Activated CD8-positive, alpha-beta memory T cell treated with anti-CD3 and anti-CD28 coated beads, Interleukin-2, amount 10 ng/mL, durations not matched to agents 7 days and 5 days (primary cell): ENCODE results near the gene TBCC. TPM values are rescaled to one million over a fixed set of nuclear protein-coding genes. Genes with fewer than 3 reads are reported as not detected.

Experiments
- ATAC-seq: fragments of 150-1000 bp; cut with Tn5 transposase; one replicate; pipeline ENCODE4 v1.10.0; 2021; ENCODE audit warnings: moderate library complexity
- CTCF ChIA-PET: fragments of 350-600 bp; sonication (Branson Sonifier 250); formaldehyde crosslinking; loops from one replicate; lab custom pipeline; 2021; ENCODE audit warnings: antibody characterized with exemption; lab: Charles Lee
- DNase-seq: peaks from one replicate; pipeline ENCODE4 v3.0.0-alpha.2; 2020
- H3K27ac Mint-ChIP-seq: one replicate; pipeline ENCODE4 v1.8.0; 2021; ENCODE audit warnings: mild to moderate bottlenecking, mixed read lengths
- H3K27me3 Mint-ChIP-seq: one replicate; pipeline ENCODE4 v1.8.0; 2021; ENCODE audit warnings: mixed read lengths
- H3K36me3 Mint-ChIP-seq: one replicate; pipeline ENCODE4 v1.8.0; 2021; ENCODE audit warnings: mild to moderate bottlenecking, mixed read lengths
- H3K4me1 Mint-ChIP-seq: one replicate; pipeline ENCODE4 v1.8.0; 2021; ENCODE audit warnings: mixed read lengths
- H3K4me3 Mint-ChIP-seq: one replicate; pipeline ENCODE4 v1.8.0; 2021; ENCODE audit warnings: mild to moderate bottlenecking, moderate library complexity, mixed read lengths
- H3K9me3 Mint-ChIP-seq: one replicate; pipeline ENCODE4 v1.8.0; 2022; ENCODE audit warnings: low read depth, mixed read lengths
- total RNA-seq, 2 experiments: library from RNA; stranded (reverse); gene quantifications; one replicate each; pipeline ENCODE4 v1.2.3, GENCODE V29; 2021

Gene TBCC, protein sequence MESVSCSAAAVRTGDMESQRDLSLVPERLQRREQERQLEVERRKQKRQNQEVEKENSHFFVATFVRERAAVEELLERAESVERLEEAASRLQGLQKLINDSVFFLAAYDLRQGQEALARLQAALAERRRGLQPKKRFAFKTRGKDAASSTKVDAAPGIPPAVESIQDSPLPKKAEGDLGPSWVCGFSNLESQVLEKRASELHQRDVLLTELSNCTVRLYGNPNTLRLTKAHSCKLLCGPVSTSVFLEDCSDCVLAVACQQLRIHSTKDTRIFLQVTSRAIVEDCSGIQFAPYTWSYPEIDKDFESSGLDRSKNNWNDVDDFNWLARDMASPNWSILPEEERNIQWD
- 10 to 100 TPM; 29.8 to 35.5 TPM for total RNA-seq

DNA sequence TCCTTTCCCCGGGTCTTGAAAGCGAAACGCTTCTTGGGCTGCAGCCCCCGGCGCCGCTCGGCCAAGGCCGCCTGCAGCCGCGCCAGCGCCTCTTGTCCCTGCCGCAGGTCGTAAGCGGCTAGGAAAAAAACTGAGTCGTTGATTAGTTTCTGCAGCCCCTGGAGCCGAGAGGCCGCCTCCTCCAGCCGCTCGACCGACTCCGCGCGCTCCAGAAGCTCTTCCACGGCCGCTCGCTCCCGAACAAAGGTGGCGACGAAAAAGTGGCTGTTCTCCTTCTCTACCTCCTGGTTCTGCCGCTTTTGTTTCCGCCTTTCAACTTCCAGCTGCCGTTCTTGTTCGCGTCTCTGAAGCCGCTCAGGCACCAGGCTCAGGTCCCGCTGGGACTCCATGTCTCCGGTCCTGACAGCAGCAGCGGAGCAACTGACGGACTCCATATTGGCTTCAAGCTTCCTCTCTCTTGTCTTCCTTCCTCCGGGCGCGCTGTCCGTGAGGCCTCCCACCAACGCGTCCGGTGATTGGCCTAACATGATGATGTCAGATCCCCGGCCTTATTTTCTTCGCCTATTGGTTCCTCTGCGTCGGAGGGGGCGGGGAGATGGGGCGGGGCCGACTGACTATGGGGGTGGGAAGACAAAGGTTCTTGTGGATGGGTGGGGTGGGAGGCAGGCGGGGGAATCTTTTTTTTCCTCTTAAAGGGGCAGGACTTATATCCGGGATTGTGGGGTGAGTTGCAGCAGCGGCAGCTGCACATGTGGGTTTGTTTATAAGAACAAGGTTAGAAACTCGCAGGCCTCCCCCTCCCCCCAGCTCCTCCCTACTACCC lies at the start of gene TBCC:
TBCC (minus strand) TSS at position 464 of the 823 bp plus-strand sequence; CDS start at position 434, 30 bp downstream.
- peak within 1 kb of the TSS; percentile 100 for H3K27ac Mint-ChIP-seq
- H3K9me3 Mint-ChIP-seq: no peaks in the 10 kb centered on the region
- H3K4me3 Mint-ChIP-seq: peak within 1 kb of the TSS; percentile 91
- CTCF ChIA-PET: interaction anchor here (0.6 to 6.1 kb wide), 12 partner anchors 17 to 136 kb away, joined by 3 to 42 read pairs (median 4); partner anchors contain the start of gene RPL7L1
- H3K36me3 Mint-ChIP-seq: peaks cover 11% of the 10 kb centered on the region
- ATAC-seq (peak; percentile 86), DNase-seq (peak; percentile 98)
- no peaks in the 10 kb centered on the region for H3K27me3 Mint-ChIP-seq
- H3K4me1 Mint-ChIP-seq: peaks cover 31% of the 10 kb centered on the region

DNA sequence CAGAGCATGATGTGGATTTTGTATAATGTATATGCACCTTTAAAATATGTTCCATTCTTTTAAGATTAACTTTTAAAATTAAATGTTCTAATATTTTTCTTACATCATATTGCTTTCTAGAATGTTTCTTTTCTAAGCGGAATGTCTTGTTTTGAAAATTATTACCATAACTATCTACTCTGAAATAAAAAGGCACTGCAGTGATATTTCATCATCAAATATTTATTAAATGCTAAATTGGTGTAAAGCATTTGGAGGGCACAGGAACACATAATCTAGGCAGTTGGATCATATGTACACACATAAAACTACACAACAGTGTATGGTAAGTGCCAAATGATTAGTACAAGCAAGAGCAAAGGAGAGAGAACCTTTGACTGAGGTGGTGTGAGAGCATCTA lies 49.7 kb upstream of the TBCC start:
- Mint-ChIP-seq H3K27me3 (no peaks in the 10 kb centered on the region), H3K9me3 (no peaks in the 10 kb centered on the region), H3K36me3 (peaks cover 9% of the 10 kb centered on the region), H3K4me1 (peaks cover 9% of the 10 kb centered on the region), H3K27ac (no peak overlapping the region), H3K4me3 (no peak overlapping the region)
- CTCF ChIA-PET: no interaction called here
- ATAC-seq: no peak
- no peak for DNase-seq

DNA sequence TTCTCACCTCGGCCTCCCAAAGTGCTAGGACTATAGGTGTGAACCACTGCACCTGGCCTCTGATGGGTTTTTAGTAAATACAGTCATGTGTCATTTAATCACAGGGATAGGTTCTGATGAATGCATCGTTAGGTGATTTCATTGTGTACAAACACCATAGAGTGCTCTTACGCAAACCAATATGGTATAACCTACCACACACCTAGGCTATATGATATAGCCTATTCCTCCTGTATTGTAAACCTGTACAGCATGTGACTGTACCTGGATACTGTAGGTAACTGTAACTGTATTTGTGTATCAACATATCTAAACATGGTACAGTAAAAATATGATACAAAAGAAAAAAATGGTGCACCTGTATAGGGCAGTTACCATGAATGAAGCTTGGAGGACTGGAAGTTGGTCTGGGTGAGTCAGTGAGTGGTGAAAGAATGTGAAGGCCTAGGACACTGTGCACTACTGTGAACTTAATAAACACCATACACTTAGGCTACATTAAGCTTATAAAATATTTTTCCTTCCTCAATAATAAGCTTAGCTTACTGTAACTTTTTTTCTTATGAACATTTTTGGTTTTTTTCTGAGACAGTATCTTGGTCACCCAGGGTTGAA lies 45.9 kb upstream of the TBCC start:
- CTCF ChIA-PET: no interaction called here
- peaks cover 30% of the 10 kb centered on the region for H3K4me1 Mint-ChIP-seq
- H3K36me3 Mint-ChIP-seq: peaks cover 21% of the 10 kb centered on the region
- no peak overlapping the region for H3K4me3 Mint-ChIP-seq
- no peaks in the 10 kb centered on the region for H3K9me3 Mint-ChIP-seq
- ATAC-seq (no peak), DNase-seq (no peak)
- no peak overlapping the region for H3K27ac Mint-ChIP-seq
- H3K27me3 Mint-ChIP-seq: no peaks in the 10 kb centered on the region

DNA sequence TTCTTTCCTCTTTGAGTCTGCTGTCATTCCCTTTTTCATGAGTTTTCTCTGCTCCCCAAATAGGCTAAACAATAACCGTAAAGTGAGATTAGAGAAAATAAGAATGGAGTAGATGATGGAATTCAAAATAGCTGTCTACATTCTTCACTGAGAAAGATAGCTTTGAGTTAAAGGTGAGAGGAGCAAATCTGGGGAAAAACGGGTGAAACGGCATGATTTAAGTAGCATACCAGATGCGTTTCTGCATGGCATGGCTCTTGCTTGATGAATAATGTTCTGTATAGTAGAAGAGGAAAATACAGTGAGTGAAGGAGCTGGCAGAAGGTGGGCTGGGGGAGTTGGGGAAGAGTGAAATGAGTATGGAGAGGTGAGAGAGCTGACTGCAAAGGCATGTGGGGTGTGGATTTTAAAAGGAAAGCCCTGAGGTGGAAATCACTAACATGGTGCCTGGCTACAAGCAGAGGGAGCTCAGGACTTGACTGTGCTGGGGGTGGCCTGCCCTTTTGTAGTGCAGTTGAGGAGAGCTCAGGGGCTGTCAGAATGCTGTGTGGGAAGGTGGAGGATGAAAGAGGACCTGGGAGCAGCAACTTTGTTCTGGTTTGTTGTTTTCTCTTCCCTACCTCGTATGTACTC lies 44.8 kb upstream of the TBCC start:
- no peaks in the 10 kb centered on the region for H3K27me3 Mint-ChIP-seq
- peaks cover 30% of the 10 kb centered on the region for H3K4me1 Mint-ChIP-seq
- peaks cover 20% of the 10 kb centered on the region for H3K36me3 Mint-ChIP-seq
- ATAC-seq (peak; percentile 25), DNase-seq (no peak)
- CTCF ChIA-PET: no interaction called here
- H3K27ac Mint-ChIP-seq: peak overlapping the region; percentile 49
- H3K4me3 Mint-ChIP-seq: no peak overlapping the region
- no peaks in the 10 kb centered on the region for H3K9me3 Mint-ChIP-seq

DNA sequence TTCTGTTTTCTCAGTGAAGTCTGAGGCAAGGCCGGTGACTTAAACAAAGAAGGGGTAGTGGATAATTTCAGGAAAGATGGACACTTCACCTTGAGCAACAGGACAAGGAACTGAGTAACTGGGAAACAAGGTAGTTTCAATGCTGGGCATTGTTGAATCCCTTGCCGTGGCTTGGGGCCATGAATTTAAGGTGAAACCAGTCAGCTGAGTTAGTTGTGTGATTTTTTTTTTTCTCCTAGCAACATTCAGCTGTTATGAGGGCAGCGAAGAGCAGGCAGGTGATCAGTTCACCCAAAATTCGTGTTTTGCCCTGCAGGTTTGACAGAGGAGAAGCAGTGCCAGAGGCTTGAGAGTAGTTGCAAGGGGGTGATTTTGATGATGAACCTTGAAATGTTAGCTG lies 42.8 kb upstream of the TBCC start:
- H3K4me3 Mint-ChIP-seq: no peak overlapping the region
- no peak for ATAC-seq
- H3K27me3 Mint-ChIP-seq: no peaks in the 10 kb centered on the region
- DNase-seq: no peak
- no peaks in the 10 kb centered on the region for H3K9me3 Mint-ChIP-seq
- peaks cover 44% of the 10 kb centered on the region for H3K4me1 Mint-ChIP-seq
- peaks cover 31% of the 10 kb centered on the region for H3K36me3 Mint-ChIP-seq
- CTCF ChIA-PET: no interaction called here
- H3K27ac Mint-ChIP-seq: peak overlapping the region; percentile 29

DNA sequence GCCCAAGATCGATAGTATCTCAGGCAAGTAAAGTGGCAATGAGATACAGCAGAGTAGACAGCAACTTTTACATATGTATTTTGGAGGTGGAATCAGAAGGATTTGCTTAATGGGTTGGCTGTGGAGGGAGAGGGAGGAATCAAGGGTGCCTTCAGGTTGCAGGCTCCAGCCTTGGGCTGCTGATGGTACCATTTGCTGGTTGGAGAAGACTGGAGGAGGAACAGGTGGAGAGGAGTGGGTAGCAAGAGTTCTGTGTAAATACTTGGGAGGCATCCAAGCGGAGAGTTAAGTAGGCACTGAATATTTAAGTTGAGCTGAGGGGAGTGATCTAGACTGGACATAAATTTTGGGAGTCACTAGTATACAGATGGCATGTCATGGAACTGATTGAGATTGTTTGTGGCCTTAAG lies 41.2 kb upstream of the TBCC start:
- CTCF ChIA-PET: interaction anchor here (0.7 to 1.3 kb wide), 2 partner anchors 41 to 1203 kb away, joined by 3 to 4 read pairs; partner anchors contain the start of gene TBCC
- DNase-seq (no peak), ATAC-seq (no peak)
- no peaks in the 10 kb centered on the region for H3K27me3 Mint-ChIP-seq
- H3K9me3 Mint-ChIP-seq: no peaks in the 10 kb centered on the region
- H3K36me3 Mint-ChIP-seq: peaks cover 32% of the 10 kb centered on the region
- no peak overlapping the region for H3K27ac Mint-ChIP-seq
- H3K4me1 Mint-ChIP-seq: peaks cover 44% of the 10 kb centered on the region
- no peak overlapping the region for H3K4me3 Mint-ChIP-seq

DNA sequence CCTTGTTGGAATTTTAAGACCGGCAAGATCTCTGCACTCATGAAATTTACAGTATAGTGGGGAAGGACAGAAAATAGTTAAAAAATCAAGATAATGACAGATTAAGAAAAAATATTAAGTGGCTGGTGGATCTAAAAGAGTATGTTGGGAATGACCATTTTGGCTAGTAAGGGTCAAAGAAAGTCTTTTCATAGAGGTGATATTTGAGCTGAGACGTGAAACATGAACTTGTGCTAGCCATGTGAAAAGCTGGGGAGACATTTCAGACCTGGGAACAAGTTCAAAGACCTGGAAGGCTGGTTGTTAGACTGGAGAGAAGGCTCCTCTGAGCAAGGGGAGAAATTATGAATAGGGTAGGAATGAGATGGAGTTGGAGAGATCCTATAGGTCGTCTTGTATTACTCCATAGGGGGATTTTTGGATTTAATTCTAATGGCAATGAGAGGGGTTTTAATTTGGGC lies 40.7 kb upstream of the TBCC start:
- Mint-ChIP-seq H3K27me3 (no peaks in the 10 kb centered on the region), H3K9me3 (no peaks in the 10 kb centered on the region), H3K4me1 (peaks cover 43% of the 10 kb centered on the region), H3K4me3 (no peak overlapping the region), H3K36me3 (peaks cover 30% of the 10 kb centered on the region), H3K27ac (no peak overlapping the region)
- CTCF ChIA-PET: no interaction called here
- DNase-seq (no peak), ATAC-seq (no peak)

DNA sequence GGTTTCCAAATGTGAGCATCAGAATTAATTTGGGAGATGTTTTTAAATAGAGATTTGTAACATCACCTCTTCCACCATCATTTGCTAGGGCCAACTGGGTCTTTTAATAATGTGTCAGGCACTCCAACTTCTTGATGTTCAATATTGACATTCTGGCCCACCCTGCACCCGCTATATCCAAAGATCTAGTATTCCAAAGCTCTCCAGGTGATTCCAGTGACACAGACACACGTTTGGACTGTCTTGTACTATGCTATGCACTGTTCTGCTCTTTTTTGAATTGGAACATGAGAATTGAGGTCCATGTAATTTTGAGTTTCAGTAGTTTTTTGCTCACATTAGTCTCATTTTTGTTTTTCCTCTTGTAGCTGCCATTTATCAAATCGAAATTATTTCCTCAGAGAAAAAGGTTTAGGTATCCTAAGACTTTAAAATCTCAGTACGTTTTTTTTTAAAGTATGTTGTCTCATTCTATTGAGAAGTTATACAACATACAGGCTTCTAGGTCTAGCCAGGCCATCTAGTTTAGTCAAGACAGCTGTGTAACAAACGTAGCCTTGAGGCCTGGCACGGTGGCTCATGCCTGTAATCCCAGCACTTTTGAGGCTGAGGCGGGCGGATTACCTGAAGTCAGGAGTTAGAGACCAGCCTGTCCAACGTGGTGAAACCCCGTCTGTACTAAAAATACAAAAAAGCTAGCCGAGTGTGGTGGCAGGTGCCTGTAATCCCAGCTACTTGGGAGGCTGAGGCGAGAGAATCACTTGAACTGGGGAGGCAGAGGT lies 39.0 kb upstream of the TBCC start:
- DNase-seq (no peak), ATAC-seq (no peak)
- peaks cover 22% of the 10 kb centered on the region for H3K36me3 Mint-ChIP-seq
- H3K27ac Mint-ChIP-seq: peak overlapping the region; percentile 99
- CTCF ChIA-PET: interaction anchor here (0.7 to 1.6 kb wide), 8 partner anchors 18 to 680 kb away, joined by 3 to 6 read pairs (median 4); partner anchors contain the start of genes RPL7L1 and TBCC
- H3K27me3 Mint-ChIP-seq: no peaks in the 10 kb centered on the region
- no peaks in the 10 kb centered on the region for H3K9me3 Mint-ChIP-seq
- H3K4me3 Mint-ChIP-seq: peak overlapping the region; percentile 93
- H3K4me1 Mint-ChIP-seq: peaks cover 42% of the 10 kb centered on the region

DNA sequence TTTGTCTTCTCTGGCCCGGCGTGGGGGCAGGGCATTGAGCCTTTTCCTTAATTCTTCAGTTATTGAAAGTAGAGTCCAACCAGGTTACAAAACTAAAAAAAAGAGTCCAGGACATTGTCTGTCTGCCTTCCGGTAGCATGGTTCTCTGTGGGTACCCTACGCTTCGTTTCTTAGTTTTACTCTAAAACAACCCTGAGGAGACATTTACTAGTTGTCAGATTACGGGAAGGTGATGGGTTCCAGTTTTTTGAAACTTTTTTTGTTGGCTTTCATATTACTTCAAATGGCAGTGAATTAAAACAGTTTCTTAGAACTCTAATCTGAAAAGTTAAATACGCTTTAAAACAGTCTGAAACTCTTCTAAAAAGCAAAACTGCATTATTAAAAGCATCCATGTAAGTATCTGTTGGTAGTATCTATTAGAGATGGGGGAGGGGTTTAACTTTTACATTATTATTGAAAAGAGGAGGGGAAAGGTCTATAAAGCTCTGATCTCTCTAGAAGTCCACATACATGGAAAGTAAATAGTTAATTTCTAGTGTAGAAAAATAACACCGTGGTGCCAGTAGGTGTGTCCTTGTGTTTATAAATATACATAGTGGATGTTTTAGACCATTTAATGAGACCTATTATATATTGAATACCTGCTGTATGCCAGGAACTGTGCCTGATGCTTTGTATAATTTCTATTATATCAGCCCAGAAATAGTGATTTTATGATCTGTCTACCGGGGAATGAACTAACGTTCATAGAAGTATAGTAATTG lies 38.2 kb upstream of the TBCC start:
- H3K27ac Mint-ChIP-seq: peak overlapping the region; percentile 99
- H3K4me1 Mint-ChIP-seq: peaks cover 38% of the 10 kb centered on the region
- no peak for ATAC-seq
- CTCF ChIA-PET: interaction anchor here (0.7 to 4.5 kb wide), 7 partner anchors 14 to 679 kb away, joined by 3 to 37 read pairs (median 4); partner anchors contain the start of gene TBCC
- H3K27me3 Mint-ChIP-seq: no peaks in the 10 kb centered on the region
- no peaks in the 10 kb centered on the region for H3K9me3 Mint-ChIP-seq
- DNase-seq: no peak
- H3K4me3 Mint-ChIP-seq: peak overlapping the region; percentile 93
- peaks cover 21% of the 10 kb centered on the region for H3K36me3 Mint-ChIP-seq

DNA sequence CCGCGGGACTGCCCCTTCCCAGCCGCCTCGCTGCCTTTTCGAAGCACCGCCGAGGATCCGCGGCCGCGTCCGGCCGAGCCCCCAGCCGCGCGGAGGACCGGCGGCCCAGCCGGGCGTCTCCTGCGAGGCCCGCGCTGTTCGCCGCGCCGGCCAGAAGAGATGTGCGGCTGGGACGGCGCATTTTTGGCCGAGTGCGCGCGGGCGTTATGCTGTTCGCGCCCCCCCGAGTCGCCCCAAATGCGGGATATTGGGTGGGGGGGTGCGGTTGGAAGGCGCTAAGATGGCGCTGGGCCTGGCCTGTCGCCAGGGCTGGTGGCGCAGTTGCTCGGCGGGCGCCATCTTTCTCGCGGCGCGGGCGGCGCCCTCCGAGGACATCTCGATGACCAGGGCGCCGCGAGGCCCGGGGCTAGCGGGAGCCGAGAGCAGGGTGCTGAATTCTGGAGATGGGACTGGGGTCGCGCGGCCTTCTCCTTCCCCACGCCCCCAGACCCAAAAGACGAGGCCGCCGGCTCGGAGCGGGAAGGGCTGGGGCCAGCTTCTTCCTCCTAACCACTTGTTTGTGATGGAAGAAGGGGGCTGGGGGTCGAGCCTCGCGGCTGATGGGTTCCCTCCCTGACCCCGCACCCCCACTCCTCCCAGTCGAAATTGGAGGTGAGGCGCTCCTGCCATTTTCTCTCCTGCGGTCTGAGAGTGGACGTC lies 37.4 kb upstream of the TBCC start:
- Mint-ChIP-seq H3K4me1 (peaks cover 34% of the 10 kb centered on the region), H3K4me3 (peak overlapping the region; percentile 93), H3K27me3 (no peaks in the 10 kb centered on the region), H3K27ac (peak overlapping the region; percentile 99), H3K9me3 (no peaks in the 10 kb centered on the region), H3K36me3 (peaks cover 15% of the 10 kb centered on the region)
- DNase-seq (peak; percentile 77), ATAC-seq (peak; percentile 70)
- CTCF ChIA-PET: interaction anchor here (1.2 to 4.5 kb wide), 3 partner anchors 13 to 219 kb away, joined by 3 to 37 read pairs (median 3); partner anchors contain the start of gene UBR2

DNA sequence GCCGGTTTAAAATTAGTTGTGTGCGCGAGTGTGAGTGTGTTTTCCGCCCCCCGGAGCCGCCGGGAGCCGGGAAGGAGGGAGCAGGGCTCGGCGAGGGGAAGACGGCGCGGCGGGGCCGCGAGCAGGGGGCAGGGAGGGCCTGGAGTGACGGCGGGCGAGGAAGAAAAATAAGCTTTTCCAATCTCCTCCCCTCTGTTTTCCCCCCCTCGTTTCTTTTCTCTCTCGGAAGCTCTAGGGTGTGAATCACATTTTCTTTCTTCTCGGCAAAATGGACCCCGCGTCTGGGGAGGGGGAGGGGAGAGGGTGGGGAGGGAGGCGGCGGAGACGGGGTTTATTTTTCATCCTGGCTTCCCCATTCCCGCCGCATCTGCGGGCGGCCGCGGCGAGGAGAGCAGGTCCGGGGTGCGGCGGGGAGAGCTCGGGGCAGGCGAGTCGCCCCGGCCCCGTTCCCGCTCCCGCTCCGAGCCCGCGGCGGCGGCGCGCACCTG lies 36.8 kb upstream of the TBCC start:
- Mint-ChIP-seq H3K9me3 (no peaks in the 10 kb centered on the region), H3K4me1 (peaks cover 35% of the 10 kb centered on the region), H3K27ac (peak overlapping the region; percentile 96), H3K4me3 (peak overlapping the region; percentile 93), H3K27me3 (no peaks in the 10 kb centered on the region), H3K36me3 (peaks cover 14% of the 10 kb centered on the region)
- CTCF ChIA-PET: interaction anchor here (0.9 to 4.5 kb wide), 3 partner anchors 10 to 219 kb away, joined by 3 to 37 read pairs (median 5); partner anchors contain the start of gene UBR2
- DNase-seq: peak; percentile 71
- ATAC-seq: peak; percentile 42
